GM23248 (cell line): Measurements from ENCODE around the gene SAMD4B.

ENCODE experiments used
- EZH2 ChIP-seq: fragments of 200-600 bp; sonication (generic); IDR thresholded peaks from 2 replicates; pipeline ENCODE4 v1.6.1; 2018; ENCODE audit warnings: antibody characterized with exemption, mild to moderate bottlenecking; ENCODE audit not compliant: insufficient read depth, poor library complexity, severe bottlenecking
- EZH2phosphoT487 ChIP-seq: fragments of 200-600 bp; sonication (generic); IDR thresholded peaks from 2 replicates; pipeline ENCODE4 v1.6.1; 2018; ENCODE audit warnings: antibody characterized with exemption, moderate library complexity, mild to moderate bottlenecking, low read depth; ENCODE audit not compliant: insufficient read depth

- TF ChIP-seq EZH2 (no peak), EZH2phosphoT487 (no peak)
Observed at GRCh38 chr19:39370735-39371134, 28.5 kb downstream of the SAMD4B start.
